Measurements from ENCODE around the gene PDZK1IP1.

The PDZK1IP1 gene

GRCh38 chr1:47189844-47190508 is at the start of gene PDZK1IP1:
PDZK1IP1 (minus strand) TSS chr1:47190036; CDS start chr1:47189932, 104 bp downstream.
- Histone ChIP-seq H3K9ac (ENCODE audit: low read length) (no peak within 1 kb of the TSS), H3K4me3 (ENCODE audit: low read depth in 1 of 2, low read length in 2 of 2) (no peak within 1 kb of the TSS)

GRCh38 chr1:47238935-47239592 is 49.2 kb upstream of the PDZK1IP1 start:
- Histone ChIP-seq H3K27me3 (ENCODE audit: control insufficient read depth in 1 of 2, insufficient read depth in 2 of 2, low read length in 2 of 2) (no peaks in the 10 kb centered on the region), H3K27ac (ENCODE audit: low read depth, low read length) (no peak overlapping the region), H3K9ac (ENCODE audit: low read length) (no peak overlapping the region), H3K36me3 (ENCODE audit: insufficient read depth, low read length) (no peaks in the 10 kb centered on the region), H3K4me1 (ENCODE audit: insufficient read depth, low read length) (no peaks in the 10 kb centered on the region), H3K9me3 (ENCODE audit: low read length) (no peaks in the 10 kb centered on the region), H3K4me3 (ENCODE audit: low read depth in 1 of 2, low read length in 2 of 2) (no peak overlapping the region)

More at GRCh38 chr1:47189844-47190508, at the start of gene PDZK1IP1:
- Histone ChIP-seq H3K9me3 (ENCODE audit: low read length) (no peaks in the 10 kb centered on the region), H3K4me1 (ENCODE audit: insufficient read depth, low read length) (peaks cover 10% of the 10 kb centered on the region), H3K27ac (ENCODE audit: low read depth, low read length) (no peak within 1 kb of the TSS), H3K27me3 (ENCODE audit: control insufficient read depth in 1 of 2, insufficient read depth in 2 of 2, low read length in 2 of 2) (no peaks in the 10 kb centered on the region), H3K36me3 (ENCODE audit: insufficient read depth, low read length) (no peaks in the 10 kb centered on the region)

GRCh38 chr1:47235806-47236205 is 46.0 kb upstream of the PDZK1IP1 start:
- Histone ChIP-seq H3K27ac (ENCODE audit: low read depth, low read length) (no peak overlapping the region), H3K4me3 (ENCODE audit: low read depth in 1 of 2, low read length in 2 of 2) (no peak overlapping the region), H3K36me3 (ENCODE audit: insufficient read depth, low read length) (no peaks in the 10 kb centered on the region), H3K27me3 (ENCODE audit: control insufficient read depth in 1 of 2, insufficient read depth in 2 of 2, low read length in 2 of 2) (peaks cover 21 to 26% of the 10 kb centered on the region in 2 donors), H3K4me1 (ENCODE audit: insufficient read depth, low read length) (peaks cover 7% of the 10 kb centered on the region), H3K9ac (ENCODE audit: low read length) (no peak overlapping the region), H3K9me3 (ENCODE audit: low read length) (no peaks in the 10 kb centered on the region)

- Histone ChIP-seq H3K27me3 (ENCODE audit: control insufficient read depth in 1 of 2, insufficient read depth in 2 of 2, low read length in 2 of 2) (peaks cover 26 to 32% of the 10 kb centered on the region in 2 donors), H3K27ac (ENCODE audit: low read depth, low read length) (no peak overlapping the region), H3K4me3 (ENCODE audit: low read depth in 1 of 2, low read length in 2 of 2) (no peak overlapping the region), H3K4me1 (ENCODE audit: insufficient read depth, low read length) (peaks cover 7% of the 10 kb centered on the region), H3K9ac (ENCODE audit: low read length) (no peak overlapping the region), H3K36me3 (ENCODE audit: insufficient read depth, low read length) (no peaks in the 10 kb centered on the region), H3K9me3 (ENCODE audit: low read length) (no peaks in the 10 kb centered on the region)
Measured at GRCh38 chr1:47235241-47235681, 45.4 kb upstream of the PDZK1IP1 start.

- Histone ChIP-seq H3K9me3 (ENCODE audit: low read length) (no peaks in the 10 kb centered on the region), H3K4me1 (ENCODE audit: insufficient read depth, low read length) (peaks cover 7% of the 10 kb centered on the region), H3K27ac (ENCODE audit: low read depth, low read length) (no peak overlapping the region), H3K4me3 (ENCODE audit: low read depth in 1 of 2, low read length in 2 of 2) (no peak overlapping the region), H3K9ac (ENCODE audit: low read length) (no peak overlapping the region), H3K36me3 (ENCODE audit: insufficient read depth, low read length) (no peaks in the 10 kb centered on the region), H3K27me3 (ENCODE audit: control insufficient read depth in 1 of 2, insufficient read depth in 2 of 2, low read length in 2 of 2) (peaks cover 47 to 53% of the 10 kb centered on the region in 2 donors)
Measured at GRCh38 chr1:47233186-47233585, 43.4 kb upstream of the PDZK1IP1 start.

- Histone ChIP-seq H3K4me3 (ENCODE audit: low read depth in 1 of 2, low read length in 2 of 2) (peak within 1 kb of the TSS in 1 of 2 donors; percentile 48), H3K27me3 (ENCODE audit: control insufficient read depth in 1 of 2, insufficient read depth in 2 of 2, low read length in 2 of 2) (peaks cover 55 to 61% of the 10 kb centered on the region in 2 donors), H3K36me3 (ENCODE audit: insufficient read depth, low read length) (no peaks in the 10 kb centered on the region), H3K9ac (ENCODE audit: low read length) (no peak within 1 kb of the TSS), H3K9me3 (ENCODE audit: low read length) (no peaks in the 10 kb centered on the region), H3K27ac (ENCODE audit: low read depth, low read length) (no peak within 1 kb of the TSS), H3K4me1 (ENCODE audit: insufficient read depth, low read length) (peaks cover 7% of the 10 kb centered on the region)
Measured at GRCh38 chr1:47232187-47232874, 42.5 kb upstream of the PDZK1IP1 start, which contains the start of gene TAL1. TAL1 (minus strand) TSS chr1:47232225; CDS start chr1:47225888, 6,337 bp downstream.

- Histone ChIP-seq H3K27ac (ENCODE audit: low read depth, low read length) (no peak overlapping the region), H3K4me3 (ENCODE audit: low read depth in 1 of 2, low read length in 2 of 2) (peak overlapping the region in 1 of 2 donors; percentile 48), H3K36me3 (ENCODE audit: insufficient read depth, low read length) (no peaks in the 10 kb centered on the region), H3K9me3 (ENCODE audit: low read length) (no peaks in the 10 kb centered on the region), H3K9ac (ENCODE audit: low read length) (no peak overlapping the region), H3K4me1 (ENCODE audit: insufficient read depth, low read length) (peaks cover 7% of the 10 kb centered on the region), H3K27me3 (ENCODE audit: control insufficient read depth in 1 of 2, insufficient read depth in 2 of 2, low read length in 2 of 2) (peaks cover 62 to 69% of the 10 kb centered on the region in 2 donors)
Measured at GRCh38 chr1:47231301-47232186, 41.7 kb upstream of the PDZK1IP1 start.

- Histone ChIP-seq H3K4me1 (ENCODE audit: insufficient read depth, low read length) (peaks cover 7% of the 10 kb centered on the region), H3K36me3 (ENCODE audit: insufficient read depth, low read length) (no peaks in the 10 kb centered on the region), H3K4me3 (ENCODE audit: low read depth in 1 of 2, low read length in 2 of 2) (no peak overlapping the region), H3K9me3 (ENCODE audit: low read length) (no peaks in the 10 kb centered on the region), H3K9ac (ENCODE audit: low read length) (no peak overlapping the region), H3K27ac (ENCODE audit: low read depth, low read length) (no peak overlapping the region), H3K27me3 (ENCODE audit: control insufficient read depth in 1 of 2, insufficient read depth in 2 of 2, low read length in 2 of 2) (peaks cover 69 to 75% of the 10 kb centered on the region in 2 donors)
Measured at GRCh38 chr1:47230692-47231300, 41.0 kb upstream of the PDZK1IP1 start.

GRCh38 chr1:47229886-47230691 is 40.3 kb upstream of the PDZK1IP1 start:
- H3K4me3 ChIP-seq (ENCODE audit: low read depth in 1 of 2, low read length in 2 of 2): no peak overlapping the region
- no peak overlapping the region for H3K9ac ChIP-seq (ENCODE audit: low read length)
- H3K9me3 ChIP-seq (ENCODE audit: low read length): no peaks in the 10 kb centered on the region
- H3K36me3 ChIP-seq (ENCODE audit: insufficient read depth, low read length): no peaks in the 10 kb centered on the region
- H3K4me1 ChIP-seq (ENCODE audit: insufficient read depth, low read length): peaks cover 7% of the 10 kb centered on the region
- no peak overlapping the region for H3K27ac ChIP-seq (ENCODE audit: low read depth, low read length)
- peaks cover 70 to 80% of the 10 kb centered on the region in 2 donors for H3K27me3 ChIP-seq (ENCODE audit: control insufficient read depth in 1 of 2, insufficient read depth in 2 of 2, low read length in 2 of 2)

All from muscle layer of colon (tissue), 2 donors.